H7 (cell line): ENCODE data around the gene RAB5B. TPM values are rescaled to one million over a fixed set of nuclear protein-coding genes. Genes with fewer than 3 reads are reported as not detected.

Experiments used
- DNase-seq: peaks from one replicate; pipeline ENCODE4 v3.0.0; 2012
- H3K27me3 ChIP-seq: 2 replicates; pipeline ENCODE4 v1.6.0; 2011; ENCODE audit warnings: mild to moderate bottlenecking, low read length; ENCODE audit not compliant: control insufficient read depth, insufficient read depth
- H3K36me3 ChIP-seq: replicated peaks from 2 replicates; pipeline ENCODE4 v1.5.1; 2011; ENCODE audit warnings: low read length; ENCODE audit not compliant: control insufficient read depth, insufficient read depth
- H3K4me3 ChIP-seq: 2 replicates; pipeline ENCODE4 v1.5.1; 2011; ENCODE audit warnings: low read depth, mild to moderate bottlenecking, control low read depth, low read length, moderate library complexity; ENCODE audit not compliant: insufficient read depth
- total RNA-seq: library from RNA; depleted of rRNA; stranded (reverse); fragments of >200 nt; shearing (Covaris generic); gene quantifications from 2 replicates; pipeline ENCODE4 v1.2.3, GENCODE V29; 2014; rRNA removed

RAB5B gene
- 52.1 and 52.4 TPM in 2 replicates for total RNA-seq

GRCh38 chr12:55973599-55974307 lies at the start of gene RAB5B:
Gene RAB5B, plus strand, starts transcription at chr12:55974078. Its CDS starts 12,883 bp downstream, at chr12:55986961.
- DNase-seq: peak; percentile 96
- Histone ChIP-seq H3K27me3 (no peaks in the 10 kb centered on the region), H3K4me3 (peak within 1 kb of the TSS; percentile 88), H3K36me3 (peaks cover 10% of the 10 kb centered on the region)

GRCh38 chr12:55925371-55925770 lies 48.5 kb upstream of the RAB5B start:
- Histone ChIP-seq H3K4me3 (no peak overlapping the region), H3K27me3 (no peaks in the 10 kb centered on the region), H3K36me3 (no peaks in the 10 kb centered on the region; the same call in none of the 2 replicates)
- DNase-seq: no peak

- DNase-seq: no peak
- Histone ChIP-seq H3K36me3 (no peaks in the 10 kb centered on the region; the same call in none of the 2 replicates), H3K4me3 (peak overlapping the region; percentile 92), H3K27me3 (peaks cover 2% of the 10 kb centered on the region; the same call in 1 of the 2 replicates)
Observed at GRCh38 chr12:55925870-55926737, 47.8 kb upstream of the RAB5B start.

- peak; percentile 95 for DNase-seq
- H3K36me3 ChIP-seq: no peaks in the 10 kb centered on the region; the same call in none of the 2 replicates
- peaks cover 9% of the 10 kb centered on the region for H3K27me3 ChIP-seq
- H3K4me3 ChIP-seq: peak overlapping the region; percentile 92
Observed at GRCh38 chr12:55926738-55927587, 46.9 kb upstream of the RAB5B start.

GRCh38 chr12:55927588-55928502 lies 46.0 kb upstream of the RAB5B start, which contains the start of gene PYM1:
Gene PYM1, minus strand, starts transcription at chr12:55927894. Its CDS starts 133 bp downstream, at chr12:55927761.
- H3K4me3 ChIP-seq: peak within 1 kb of the TSS; percentile 92
- DNase-seq: peak; percentile 89
- peaks cover 17% of the 10 kb centered on the region for H3K27me3 ChIP-seq
- no peaks in the 10 kb centered on the region; the same call in 1 of the 2 replicates for H3K36me3 ChIP-seq

- H3K36me3 ChIP-seq: no peaks in the 10 kb centered on the region
- H3K27me3 ChIP-seq: peaks cover 31% of the 10 kb centered on the region
- H3K4me3 ChIP-seq: no peak overlapping the region
- no peak for DNase-seq
Observed at GRCh38 chr12:55929306-55929791, 44.5 kb upstream of the RAB5B start.

GRCh38 chr12:55930771-55931316 lies 43.0 kb upstream of the RAB5B start, which contains the start of gene DGKA:
Gene DGKA, plus strand, starts transcription at chr12:55931162. Its CDS starts 5,342 bp downstream, at chr12:55936504.
- peaks cover 35% of the 10 kb centered on the region for H3K27me3 ChIP-seq
- peak within 1 kb of the TSS; percentile 59 for H3K4me3 ChIP-seq
- DNase-seq: peak; percentile 77
- no peaks in the 10 kb centered on the region for H3K36me3 ChIP-seq

- H3K4me3 ChIP-seq: peak overlapping the region; percentile 59
- H3K36me3 ChIP-seq: no peaks in the 10 kb centered on the region
- DNase-seq: peak; percentile 63
- peaks cover 35% of the 10 kb centered on the region for H3K27me3 ChIP-seq
Observed at GRCh38 chr12:55931317-55931779, 42.5 kb upstream of the RAB5B start.

- Histone ChIP-seq H3K4me3 (peak overlapping the region; percentile 59), H3K36me3 (no peaks in the 10 kb centered on the region)
- peak; percentile 93 for DNase-seq
Observed at GRCh38 chr12:55931780-55932550, 41.9 kb upstream of the RAB5B start.

GRCh38 chr12:55932551-55932910 lies 41.3 kb upstream of the RAB5B start:
- H3K4me3 ChIP-seq: peak overlapping the region; percentile 59
- peaks cover 35% of the 10 kb centered on the region for H3K27me3 ChIP-seq
- no peaks in the 10 kb centered on the region for H3K36me3 ChIP-seq
- no peak for DNase-seq

More at GRCh38 chr12:55931780-55932550, 41.9 kb upstream of the RAB5B start:
- peaks cover 35% of the 10 kb centered on the region for H3K27me3 ChIP-seq

- peaks cover 35% of the 10 kb centered on the region for H3K27me3 ChIP-seq
- H3K4me3 ChIP-seq: no peak overlapping the region
- H3K36me3 ChIP-seq: no peaks in the 10 kb centered on the region
- DNase-seq: no peak
Observed at GRCh38 chr12:55933169-55933798, 40.6 kb upstream of the RAB5B start.
